ENCODE results near the gene RSBN1L. TPM values are rescaled to one million over a fixed set of nuclear protein-coding genes. Genes with fewer than 3 reads are reported as not detected.

The RSBN1L gene
- polyA plus RNA-seq, 4 donors = 6.4 to 17.5 (median 7.4) TPM

DNA sequence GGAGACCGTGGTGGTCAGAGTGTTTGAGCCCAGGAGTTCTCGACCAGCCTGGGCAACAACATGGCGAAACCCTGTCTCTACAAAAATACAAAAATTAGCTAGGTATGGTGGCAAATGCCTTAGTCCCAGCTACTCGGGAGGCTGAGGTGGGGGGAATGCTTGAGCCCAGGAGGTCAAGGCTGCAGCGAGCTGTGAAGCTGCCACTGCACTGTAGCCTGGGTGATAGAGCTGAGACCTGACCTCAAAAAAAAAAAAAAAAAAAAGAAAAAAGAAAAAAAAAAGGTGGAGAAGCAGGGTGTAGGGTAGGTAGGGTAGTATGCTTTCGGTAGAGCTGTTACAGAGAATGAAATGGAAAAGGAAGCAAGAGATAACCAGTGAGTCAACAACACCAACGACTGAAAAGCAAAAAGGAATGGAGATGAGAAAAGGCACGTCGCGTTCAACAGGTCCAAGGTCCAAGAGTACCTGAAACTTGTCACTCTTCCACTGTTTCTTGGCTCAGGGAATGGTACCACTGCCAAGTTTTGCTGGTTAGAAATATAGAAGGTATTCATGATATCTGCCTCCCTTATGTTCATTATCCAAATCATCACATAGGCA lies 4.3 kb upstream of the RSBN1L start:
- DNase-seq (peak; percentile 76 to 92), FAIRE-seq (no peak)
- Histone ChIP-seq H3K27ac (ENCODE audit: low read depth in 1 of 3, low read length in 2 of 3) (peak overlapping the region; percentile 54 to 69 (median 58)), H3K27me3 (ENCODE audit: control insufficient read depth in 3 of 3, insufficient read depth in 3 of 3, low read length in 3 of 3) (no peaks in the 10 kb centered on the region), H3K36me3 (ENCODE audit: control insufficient read depth in 3 of 3, insufficient read depth in 2 of 3, low read depth in 1 of 3, low read length in 3 of 3) (peaks cover 0 to 13% (median 0%) of the 10 kb centered on the region in 3 donors), H3K4me3 (ENCODE audit: low read depth in 1 of 3, low read length in 3 of 3) (no peak overlapping the region), H3K4me1 (ENCODE audit: control insufficient read depth in 3 of 3, insufficient read depth in 2 of 3, low read depth in 1 of 3, low read length in 2 of 3) (peaks cover 5 to 21% (median 14%) of the 10 kb centered on the region in 3 donors), H3K9me3 (ENCODE audit: control insufficient read depth in 2 of 2, insufficient read depth in 1 of 2, low read depth in 1 of 2, low read length in 1 of 2) (no peaks in the 10 kb centered on the region)
- 32 to 78% (median 49%) methylated on average over 10 of the region's 10 CpGs for WGBS, 3 donors

DNA sequence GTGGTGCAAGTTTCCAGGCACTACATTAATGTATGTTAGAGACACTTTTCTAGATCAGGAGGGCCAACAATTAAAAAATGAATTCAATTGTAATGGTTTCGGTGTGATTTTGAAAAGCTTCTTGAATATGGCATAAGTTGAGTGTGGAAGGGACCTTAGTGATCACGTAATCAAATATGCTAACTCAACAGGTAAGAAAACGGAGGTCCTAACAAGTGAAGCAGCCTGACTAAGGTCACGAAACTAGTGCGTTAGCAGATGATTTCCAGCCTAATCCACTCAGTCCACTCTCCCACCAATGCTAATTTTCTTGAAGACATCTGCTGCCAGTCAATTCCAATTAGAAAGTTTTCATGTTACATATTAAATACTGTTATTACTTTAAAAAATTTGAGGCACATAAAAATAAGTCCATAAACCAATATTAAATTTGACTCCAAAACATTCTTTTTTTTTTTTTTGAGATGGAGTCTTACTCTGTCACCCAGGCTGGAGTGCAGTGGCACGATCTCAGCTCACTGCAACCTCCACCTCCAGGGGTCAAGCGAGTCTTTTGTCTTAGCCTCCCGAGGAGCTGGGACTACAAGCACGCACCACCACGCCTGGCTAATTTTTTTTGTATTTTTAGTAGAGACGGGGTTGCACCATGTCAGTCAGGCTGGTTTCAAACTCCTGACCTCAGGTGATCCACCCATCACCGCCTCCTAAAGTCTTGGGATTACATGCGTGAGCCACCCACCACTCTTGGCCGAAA lies 2.3 kb upstream of the RSBN1L start:
- Histone ChIP-seq H3K27me3 (ENCODE audit: control insufficient read depth in 3 of 3, insufficient read depth in 3 of 3, low read length in 3 of 3) (no peaks in the 10 kb centered on the region), H3K4me1 (ENCODE audit: control insufficient read depth in 3 of 3, insufficient read depth in 2 of 3, low read depth in 1 of 3, low read length in 2 of 3) (peaks cover 3 to 18% (median 9%) of the 10 kb centered on the region in 3 donors), H3K27ac (ENCODE audit: low read depth in 1 of 3, low read length in 2 of 3) (peak overlapping the region in 1 of 3 donors; percentile 60), H3K9me3 (ENCODE audit: control insufficient read depth in 2 of 2, insufficient read depth in 1 of 2, low read depth in 1 of 2, low read length in 1 of 2) (no peaks in the 10 kb centered on the region), H3K4me3 (ENCODE audit: low read depth in 1 of 3, low read length in 3 of 3) (peak overlapping the region in 1 of 3 donors; percentile 80), H3K36me3 (ENCODE audit: control insufficient read depth in 3 of 3, insufficient read depth in 2 of 3, low read depth in 1 of 3, low read length in 3 of 3) (peaks cover 0 to 10% (median 0%) of the 10 kb centered on the region in 3 donors)
- 19 to 73% (median 38%) methylated on average over 14 of the region's 14 CpGs for WGBS, 3 donors
- no peak for FAIRE-seq
- DNase-seq = no peak

DNA sequence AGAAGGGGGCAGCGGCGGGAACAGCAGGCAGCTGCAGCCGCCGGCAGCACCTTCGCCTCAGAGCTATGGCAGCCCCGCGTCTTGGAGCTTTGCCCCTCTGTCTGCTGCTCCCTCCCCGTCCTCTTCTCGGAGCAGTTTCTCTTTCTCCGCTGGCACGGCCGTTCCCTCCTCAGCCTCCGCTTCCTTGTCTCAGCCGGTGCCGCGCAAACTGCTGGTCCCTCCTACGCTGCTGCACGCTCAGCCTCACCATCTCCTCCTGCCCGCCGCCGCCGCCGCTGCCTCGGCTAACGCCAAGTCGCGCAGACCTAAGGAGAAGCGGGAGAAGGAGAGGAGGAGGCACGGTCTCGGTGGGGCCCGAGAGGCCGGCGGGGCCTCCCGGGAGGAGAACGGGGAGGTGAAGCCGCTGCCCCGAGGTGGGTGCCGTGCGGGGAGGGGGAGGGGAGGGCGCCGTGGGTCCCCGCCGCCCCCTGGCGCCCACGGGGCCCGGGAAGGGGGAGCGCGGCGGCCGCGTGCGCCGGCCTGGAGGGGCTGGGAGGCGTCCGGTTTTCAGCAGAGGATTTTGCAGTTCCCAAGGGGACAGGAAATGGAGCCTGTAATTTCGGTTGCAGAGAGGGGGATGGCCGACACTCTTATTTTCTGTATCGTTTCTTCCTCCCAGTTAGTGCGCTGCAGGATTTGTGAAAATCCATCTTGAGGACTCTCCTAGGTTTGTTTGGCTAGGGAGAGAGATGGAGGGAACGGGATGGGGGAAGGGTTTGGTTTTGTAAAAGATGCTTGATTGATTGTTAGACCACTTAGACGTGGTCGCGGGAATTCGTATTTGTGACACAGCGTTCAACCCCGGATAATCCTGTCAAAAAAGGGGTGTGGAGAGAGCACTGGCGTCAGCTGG lies 630 bp downstream of the RSBN1L start:
- H3K4me3 ChIP-seq (ENCODE audit: low read depth in 1 of 3, low read length in 3 of 3) = peak overlapping the region; percentile 80 to 92 (median 85)
- peak; percentile 58 to 88 for DNase-seq
- no peak for FAIRE-seq
- peak overlapping the region; percentile 84 to 94 (median 90) for H3K27ac ChIP-seq (ENCODE audit: low read depth in 1 of 3, low read length in 2 of 3)
- H3K36me3 ChIP-seq (ENCODE audit: control insufficient read depth in 3 of 3, insufficient read depth in 2 of 3, low read depth in 1 of 3, low read length in 3 of 3) = peaks cover 0 to 4% (median 0%) of the 10 kb centered on the region in 3 donors
- 1% methylated on average over 51 to 67 of the region's 67 CpGs for WGBS, 3 donors
- H3K27me3 ChIP-seq (ENCODE audit: control insufficient read depth in 3 of 3, insufficient read depth in 3 of 3, low read length in 3 of 3) = no peaks in the 10 kb centered on the region
- peaks cover 0 to 12% (median 10%) of the 10 kb centered on the region in 3 donors for H3K4me1 ChIP-seq (ENCODE audit: control insufficient read depth in 3 of 3, insufficient read depth in 2 of 3, low read depth in 1 of 3, low read length in 2 of 3)
- H3K9me3 ChIP-seq (ENCODE audit: control insufficient read depth in 2 of 2, insufficient read depth in 1 of 2, low read depth in 1 of 2, low read length in 1 of 2) = no peaks in the 10 kb centered on the region

- Histone ChIP-seq H3K9me3 (ENCODE audit: control insufficient read depth in 2 of 2, insufficient read depth in 1 of 2, low read depth in 1 of 2, low read length in 1 of 2) (no peaks in the 10 kb centered on the region), H3K4me1 (ENCODE audit: control insufficient read depth in 3 of 3, insufficient read depth in 2 of 3, low read depth in 1 of 3, low read length in 2 of 3) (peaks cover 1 to 14% (median 4%) of the 10 kb centered on the region in 3 donors), H3K27me3 (ENCODE audit: control insufficient read depth in 3 of 3, insufficient read depth in 3 of 3, low read length in 3 of 3) (no peaks in the 10 kb centered on the region), H3K27ac (ENCODE audit: low read depth in 1 of 3, low read length in 2 of 3) (peak overlapping the region; percentile 27 to 90 (median 84)), H3K36me3 (ENCODE audit: control insufficient read depth in 3 of 3, insufficient read depth in 2 of 3, low read depth in 1 of 3, low read length in 3 of 3) (peaks cover 0 to 4% (median 0%) of the 10 kb centered on the region in 3 donors), H3K4me3 (ENCODE audit: low read depth in 1 of 3, low read length in 3 of 3) (peak overlapping the region; percentile 80 to 92 (median 85))
- WGBS, 3 donors = 0 to 2% (median 0%) methylated on average over 10 of the region's 10 CpGs
- FAIRE-seq (no peak), DNase-seq (no peak)
These were observed 1.2 kb downstream of the RSBN1L start for GRCh38 chr7:77697535-77697831.

- H3K4me1 ChIP-seq (ENCODE audit: control insufficient read depth in 3 of 3, insufficient read depth in 2 of 3, low read depth in 1 of 3, low read length in 2 of 3) = peaks cover 2 to 17% (median 3%) of the 10 kb centered on the region in 3 donors
- no peaks in the 10 kb centered on the region for H3K27me3 ChIP-seq (ENCODE audit: control insufficient read depth in 3 of 3, insufficient read depth in 3 of 3, low read length in 3 of 3)
- H3K27ac ChIP-seq (ENCODE audit: low read depth in 1 of 3, low read length in 2 of 3) = peak overlapping the region in 1 of 3 donors; percentile 84
- DNase-seq (no peak), FAIRE-seq (no peak)
- H3K36me3 ChIP-seq (ENCODE audit: control insufficient read depth in 3 of 3, insufficient read depth in 2 of 3, low read depth in 1 of 3, low read length in 3 of 3) = peaks cover 0 to 4% (median 0%) of the 10 kb centered on the region in 3 donors
- peak overlapping the region; percentile 80 to 92 (median 85) for H3K4me3 ChIP-seq (ENCODE audit: low read depth in 1 of 3, low read length in 3 of 3)
- H3K9me3 ChIP-seq (ENCODE audit: control insufficient read depth in 2 of 2, insufficient read depth in 1 of 2, low read depth in 1 of 2, low read length in 1 of 2) = no peaks in the 10 kb centered on the region
These were observed 1.9 kb downstream of the RSBN1L start for GRCh38 chr7:77698042-77698625.

DNA sequence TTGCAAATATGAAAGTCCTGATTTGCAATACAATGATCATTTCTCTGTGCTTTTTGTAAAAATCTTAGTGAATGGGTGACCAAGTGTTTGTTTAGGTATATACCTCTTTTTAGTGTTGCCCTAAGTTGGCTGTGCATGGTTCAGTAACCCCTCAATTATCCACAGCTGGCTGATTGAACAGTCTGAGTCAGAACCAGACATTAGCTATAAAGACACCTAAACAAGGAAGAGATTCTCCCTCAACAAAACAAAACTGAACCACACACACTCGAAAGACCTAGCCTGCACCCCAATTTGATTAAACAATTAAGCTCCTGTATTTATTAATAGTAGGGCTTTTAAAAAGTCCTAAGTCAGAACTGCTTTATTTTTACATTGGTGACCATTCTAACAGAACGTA lies 2.8 kb downstream of the RSBN1L start:
- no peak for FAIRE-seq
- Histone ChIP-seq H3K27ac (ENCODE audit: low read depth in 1 of 3, low read length in 2 of 3) (no peak overlapping the region), H3K9me3 (ENCODE audit: control insufficient read depth in 2 of 2, insufficient read depth in 1 of 2, low read depth in 1 of 2, low read length in 1 of 2) (no peaks in the 10 kb centered on the region), H3K4me1 (ENCODE audit: control insufficient read depth in 3 of 3, insufficient read depth in 2 of 3, low read depth in 1 of 3, low read length in 2 of 3) (peaks cover 2 to 12% (median 3%) of the 10 kb centered on the region in 3 donors), H3K27me3 (ENCODE audit: control insufficient read depth in 3 of 3, insufficient read depth in 3 of 3, low read length in 3 of 3) (no peaks in the 10 kb centered on the region), H3K36me3 (ENCODE audit: control insufficient read depth in 3 of 3, insufficient read depth in 2 of 3, low read depth in 1 of 3, low read length in 3 of 3) (peaks cover 0 to 4% (median 0%) of the 10 kb centered on the region in 3 donors), H3K4me3 (ENCODE audit: low read depth in 1 of 3, low read length in 3 of 3) (peak overlapping the region in 1 of 3 donors; percentile 15)
- 5 to 23% (median 22%) methylated on average over 2 of the region's 2 CpGs for WGBS, 3 donors
- DNase-seq = no peak

- Histone ChIP-seq H3K4me3 (ENCODE audit: low read depth in 1 of 3, low read length in 3 of 3) (no peak overlapping the region), H3K27me3 (ENCODE audit: control insufficient read depth in 3 of 3, insufficient read depth in 3 of 3, low read length in 3 of 3) (no peaks in the 10 kb centered on the region), H3K4me1 (ENCODE audit: control insufficient read depth in 3 of 3, insufficient read depth in 2 of 3, low read depth in 1 of 3, low read length in 2 of 3) (peaks cover 2 to 12% (median 3%) of the 10 kb centered on the region in 3 donors), H3K27ac (ENCODE audit: low read depth in 1 of 3, low read length in 2 of 3) (no peak overlapping the region), H3K9me3 (ENCODE audit: control insufficient read depth in 2 of 2, insufficient read depth in 1 of 2, low read depth in 1 of 2, low read length in 1 of 2) (no peaks in the 10 kb centered on the region), H3K36me3 (ENCODE audit: control insufficient read depth in 3 of 3, insufficient read depth in 2 of 3, low read depth in 1 of 3, low read length in 3 of 3) (peaks cover 0 to 16% (median 0%) of the 10 kb centered on the region in 3 donors)
- FAIRE-seq (no peak), DNase-seq (no peak)
- 30 to 41% (median 31%) methylated on average over 2 of the region's 2 CpGs for WGBS, 3 donors
These were observed 6.3 kb downstream of the RSBN1L start for GRCh38 chr7:77702513-77702912.

DNA sequence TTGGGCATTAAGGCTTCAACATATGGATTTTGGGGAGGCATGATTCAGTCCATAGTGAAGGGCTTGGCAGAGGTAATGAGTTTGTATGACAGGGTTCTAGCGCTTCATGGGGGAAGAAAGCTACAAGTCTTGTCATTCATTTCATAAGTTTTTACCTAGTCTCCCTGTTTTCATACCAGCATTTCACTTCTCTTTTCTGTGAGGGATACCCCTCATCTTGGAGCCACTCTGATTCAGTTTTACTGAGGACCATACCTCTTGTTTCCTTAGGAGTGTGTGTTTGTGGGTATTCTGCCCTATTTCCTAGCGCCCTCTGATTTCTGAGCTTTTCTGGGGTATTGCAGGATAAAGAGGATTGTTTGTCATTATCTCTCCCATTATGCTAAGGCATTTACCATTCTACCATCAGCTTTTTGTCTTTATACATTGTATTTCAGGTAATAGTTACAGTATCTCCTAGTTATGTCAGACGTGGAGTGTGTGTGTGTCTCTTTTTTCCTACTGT lies 6.8 kb downstream of the RSBN1L start:
- Histone ChIP-seq H3K36me3 (ENCODE audit: control insufficient read depth in 3 of 3, insufficient read depth in 2 of 3, low read depth in 1 of 3, low read length in 3 of 3) (peaks cover 0 to 16% (median 0%) of the 10 kb centered on the region in 3 donors), H3K9me3 (ENCODE audit: control insufficient read depth in 2 of 2, insufficient read depth in 1 of 2, low read depth in 1 of 2, low read length in 1 of 2) (no peaks in the 10 kb centered on the region), H3K4me3 (ENCODE audit: low read depth in 1 of 3, low read length in 3 of 3) (no peak overlapping the region), H3K27me3 (ENCODE audit: control insufficient read depth in 3 of 3, insufficient read depth in 3 of 3, low read length in 3 of 3) (no peaks in the 10 kb centered on the region), H3K27ac (ENCODE audit: low read depth in 1 of 3, low read length in 2 of 3) (no peak overlapping the region), H3K4me1 (ENCODE audit: control insufficient read depth in 3 of 3, insufficient read depth in 2 of 3, low read depth in 1 of 3, low read length in 2 of 3) (peaks cover 2 to 12% (median 3%) of the 10 kb centered on the region in 3 donors)
- DNase-seq = no peak
- no peak for FAIRE-seq
- 72 to 84% (median 77%) methylated on average over 3 of the region's 3 CpGs for WGBS, 3 donors
